Fibroblast of skin of left biceps (primary cell): ENCODE measurements around the gene RIMKLB.

ENCODE experiments used
- DNase-seq, 2 experiments: peaks; one replicate each; pipeline ENCODE4 v3.0.0-alpha.2; 2013; ENCODE audit warnings: low read depth in 2 of 2

RIMKLB gene, protein sequence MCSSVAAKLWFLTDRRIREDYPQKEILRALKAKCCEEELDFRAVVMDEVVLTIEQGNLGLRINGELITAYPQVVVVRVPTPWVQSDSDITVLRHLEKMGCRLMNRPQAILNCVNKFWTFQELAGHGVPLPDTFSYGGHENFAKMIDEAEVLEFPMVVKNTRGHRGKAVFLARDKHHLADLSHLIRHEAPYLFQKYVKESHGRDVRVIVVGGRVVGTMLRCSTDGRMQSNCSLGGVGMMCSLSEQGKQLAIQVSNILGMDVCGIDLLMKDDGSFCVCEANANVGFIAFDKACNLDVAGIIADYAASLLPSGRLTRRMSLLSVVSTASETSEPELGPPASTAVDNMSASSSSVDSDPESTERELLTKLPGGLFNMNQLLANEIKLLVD

DNA sequence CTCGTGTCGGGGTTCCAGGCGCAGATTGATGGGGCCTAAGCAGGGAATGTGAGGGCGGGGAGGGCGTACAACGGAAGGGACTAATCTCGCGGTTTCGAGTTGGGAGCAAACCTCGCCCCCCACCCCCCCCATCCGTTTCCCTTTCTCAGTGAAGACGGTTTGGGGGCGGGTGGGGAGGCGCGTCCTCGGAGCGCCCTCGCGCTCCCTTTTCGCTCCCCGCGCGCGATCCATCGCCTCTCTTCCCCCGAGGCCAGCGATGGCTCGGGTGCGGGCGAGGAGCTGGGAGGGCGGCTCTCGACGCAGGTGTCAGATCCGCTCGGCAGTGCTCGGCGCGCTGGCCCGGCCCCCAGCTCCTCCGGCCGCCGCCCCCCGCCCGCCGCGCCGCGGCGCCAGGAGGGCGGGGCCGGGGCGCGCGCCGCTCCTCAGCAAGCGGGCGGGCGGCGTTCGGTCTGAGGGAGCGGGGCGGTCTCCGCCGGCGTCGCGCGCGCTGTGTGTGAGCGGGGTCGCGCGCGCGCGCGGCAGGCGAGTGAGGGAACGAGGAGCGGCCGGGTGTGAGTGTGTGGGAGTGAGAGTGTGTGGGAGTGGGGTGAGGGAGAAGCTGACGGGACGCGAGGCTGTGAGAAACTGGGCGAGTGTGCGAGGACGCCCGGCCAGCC lies at the start of gene RIMKLB:
RIMKLB (plus strand) TSS at position 516 of the 656 bp plus-strand sequence. CDS start 15,876 bp downstream, outside the sequence.
- peak; percentile 44 to 55 for DNase-seq

DNA sequence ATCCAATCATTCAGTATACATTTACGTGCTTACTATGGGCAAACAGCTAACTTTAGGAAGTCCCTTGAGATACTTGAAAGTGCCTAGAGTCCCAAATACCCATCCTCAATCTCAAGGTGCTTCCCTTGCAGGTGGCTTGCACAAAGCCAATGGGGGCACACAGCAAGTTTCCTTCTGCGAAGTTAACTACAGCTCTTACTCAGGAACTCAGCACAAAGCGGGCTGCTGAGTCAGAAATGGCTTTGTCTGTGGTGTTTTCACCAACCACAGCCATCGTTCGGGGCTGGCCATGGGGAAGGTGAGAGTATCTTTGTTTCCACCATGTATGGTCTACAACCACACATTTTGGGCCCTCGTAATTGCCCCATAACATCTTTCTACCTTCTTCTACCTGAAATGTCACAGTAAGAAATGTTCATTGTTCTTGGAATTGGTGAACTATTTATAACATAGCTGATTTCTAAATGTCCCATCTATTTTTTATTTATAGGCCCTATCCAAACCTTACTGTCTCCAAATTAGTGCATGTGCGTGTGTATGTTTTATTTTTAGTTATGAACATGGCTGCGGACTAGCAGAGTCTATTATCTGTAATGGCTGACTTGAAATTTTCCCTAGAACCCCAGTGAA lies 49.1 kb upstream of the RIMKLB start:
- no peak for DNase-seq

DNA sequence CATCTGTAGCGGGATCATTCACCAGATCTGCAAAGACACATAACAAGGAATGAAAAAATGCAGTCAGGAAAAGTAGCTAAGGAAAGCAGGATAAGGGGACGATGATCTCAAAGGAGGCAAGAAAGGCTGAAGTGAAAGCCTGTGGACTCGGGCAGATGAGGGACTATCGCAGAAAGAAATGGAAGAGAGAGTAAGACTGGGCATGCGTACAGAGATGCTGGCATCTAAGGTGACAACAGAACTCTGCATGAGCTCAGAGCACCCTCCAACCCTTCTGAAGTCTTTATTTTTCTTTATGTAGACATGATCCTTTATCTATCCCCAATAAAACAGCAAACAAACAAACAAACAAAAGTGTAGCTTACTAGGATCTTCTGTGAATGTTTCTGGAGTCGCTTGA lies 42.4 kb upstream of the RIMKLB start:
- DNase-seq = no peak

- DNase-seq = peak; percentile 89 to 90
These were observed 39.4 kb upstream of the RIMKLB start for GRCh38 chr12:8658346-8658745.

DNA sequence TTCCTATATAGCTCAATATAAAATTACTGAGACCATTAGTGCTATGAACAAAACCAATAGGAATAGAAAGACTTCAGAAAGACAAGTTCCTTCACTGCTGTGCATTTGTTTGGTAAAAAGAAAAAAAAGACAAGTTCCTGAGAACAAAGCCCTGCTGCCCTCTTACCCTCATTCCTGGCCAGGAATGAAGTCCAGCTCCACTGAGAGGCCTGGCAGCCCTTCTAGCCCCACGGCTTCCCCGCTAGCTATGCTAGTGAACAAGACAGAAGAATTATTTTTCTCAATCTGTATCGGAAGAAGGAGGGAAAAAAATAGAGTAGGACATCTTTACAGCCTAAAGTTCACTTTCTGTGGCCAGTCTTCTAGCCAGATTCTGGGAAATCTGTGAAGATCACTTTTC lies 36.8 kb upstream of the RIMKLB start:
- DNase-seq = no peak

DNA sequence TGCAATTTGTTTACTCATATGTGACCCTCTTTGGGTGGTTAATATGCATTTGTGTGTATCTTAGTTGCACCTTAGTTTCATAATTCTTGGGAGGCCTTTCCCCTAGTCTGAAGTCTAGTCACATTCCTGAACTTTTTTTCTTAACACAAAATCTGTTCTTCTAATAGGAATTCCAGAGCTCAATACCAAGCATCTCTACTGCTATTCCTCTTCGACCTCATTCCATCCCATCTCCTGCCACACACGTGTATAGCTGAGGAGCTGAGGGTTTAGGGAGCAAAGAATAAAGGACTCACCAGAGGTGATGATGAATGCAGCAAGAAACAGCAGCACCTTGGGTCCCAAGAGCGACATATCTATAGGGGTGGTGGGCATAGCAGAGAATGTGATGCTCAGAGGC lies 36.0 kb upstream of the RIMKLB start:
- no peak for DNase-seq

GRCh38 chr12:8662593-8662992 lies 35.2 kb upstream of the RIMKLB start, which contains the start of gene MFAP5:
Gene MFAP5, minus strand, starts transcription at chr12:8662826. Its CDS starts 722 bp downstream, at chr12:8662104.
- peak; percentile 63 to 67 for DNase-seq

DNA sequence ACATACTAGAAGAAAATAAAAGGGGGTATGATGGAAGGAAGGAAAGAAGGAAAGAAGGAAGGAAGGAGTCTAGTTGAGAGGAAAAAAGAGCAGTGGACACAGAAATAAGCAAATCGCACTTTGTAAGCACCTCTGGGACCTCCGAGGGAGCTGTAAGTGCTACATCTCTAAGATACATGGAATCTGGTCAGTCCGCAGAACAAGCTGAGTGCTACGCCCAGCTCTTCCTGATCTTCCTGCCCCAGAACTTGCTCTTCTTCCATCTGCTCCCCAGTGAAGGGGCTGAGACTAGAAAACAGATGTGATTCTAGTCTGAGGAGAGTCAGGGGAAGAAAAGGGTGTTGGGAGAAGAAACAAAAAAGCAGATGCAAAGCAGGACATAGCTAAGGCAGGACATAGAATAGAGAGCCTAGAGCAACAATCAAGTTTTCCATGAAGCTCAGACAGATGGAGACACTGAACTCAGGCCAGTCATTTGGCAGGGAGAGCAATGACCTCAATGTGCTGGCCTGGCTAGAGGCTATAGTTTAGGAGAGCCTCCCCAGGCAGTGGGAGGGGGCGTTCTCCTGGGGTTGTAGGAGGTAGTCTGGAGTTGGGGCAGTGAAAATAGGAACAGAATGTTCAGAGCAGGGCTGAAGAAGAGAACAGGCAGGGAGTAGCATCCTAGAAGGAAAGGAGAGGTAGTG lies 33.4 kb upstream of the RIMKLB start:
- DNase-seq = no peak

DNA sequence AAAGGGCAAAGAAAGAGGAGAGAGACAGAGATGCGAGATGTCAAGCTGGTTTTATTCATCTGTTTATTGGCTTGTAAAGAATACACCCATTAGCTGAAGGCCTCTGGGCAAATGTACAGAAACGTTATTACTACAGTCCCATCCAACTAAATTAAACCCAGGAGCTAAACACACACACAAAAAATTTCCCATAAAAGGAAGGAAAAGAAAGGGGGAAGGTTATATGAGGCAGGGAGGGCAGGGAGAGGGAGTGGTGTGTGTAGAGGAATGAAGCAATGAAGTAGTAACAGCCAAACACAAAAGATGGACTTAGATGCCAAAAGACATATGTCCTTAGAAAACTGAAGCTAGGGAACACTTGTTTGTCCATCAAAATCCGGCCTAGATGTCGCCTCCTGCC lies 32.0 kb upstream of the RIMKLB start:
- peak in 1 of 2 experiments; percentile 55 for DNase-seq

GRCh38 chr12:8667270-8667669 lies 30.5 kb upstream of the RIMKLB start:
- DNase-seq = no peak

- DNase-seq = no peak
These were observed 29.4 kb upstream of the RIMKLB start for GRCh38 chr12:8668441-8668840.

- no peak for DNase-seq
These were observed 25.4 kb upstream of the RIMKLB start for GRCh38 chr12:8672381-8672780.

- DNase-seq = no peak
These were observed 22.2 kb upstream of the RIMKLB start for GRCh38 chr12:8675591-8676036.

- DNase-seq = no peak
These were observed 21.1 kb upstream of the RIMKLB start for GRCh38 chr12:8676651-8677050.

DNA sequence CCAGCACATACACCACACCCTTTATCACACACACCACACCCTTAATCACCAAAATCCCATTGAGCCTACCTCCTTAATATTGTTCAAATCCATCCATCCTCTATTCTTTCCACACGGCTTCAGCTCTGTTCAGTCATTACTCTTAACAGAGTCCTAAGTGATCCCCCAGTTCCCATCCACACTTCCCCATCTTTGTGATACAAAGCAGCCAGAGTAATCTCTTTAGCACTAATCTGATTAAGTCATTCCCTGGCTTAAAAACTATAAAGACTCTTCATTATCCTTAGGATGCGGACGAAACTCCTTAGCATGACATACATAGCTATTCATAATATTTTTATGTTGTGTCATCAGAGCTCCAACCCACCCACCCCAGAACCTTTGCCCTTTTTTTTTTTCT lies 20.4 kb upstream of the RIMKLB start:
- DNase-seq = no peak

- peak; percentile 81 to 84 for DNase-seq
These were observed 19.1 kb upstream of the RIMKLB start for GRCh38 chr12:8678661-8679111.

DNA sequence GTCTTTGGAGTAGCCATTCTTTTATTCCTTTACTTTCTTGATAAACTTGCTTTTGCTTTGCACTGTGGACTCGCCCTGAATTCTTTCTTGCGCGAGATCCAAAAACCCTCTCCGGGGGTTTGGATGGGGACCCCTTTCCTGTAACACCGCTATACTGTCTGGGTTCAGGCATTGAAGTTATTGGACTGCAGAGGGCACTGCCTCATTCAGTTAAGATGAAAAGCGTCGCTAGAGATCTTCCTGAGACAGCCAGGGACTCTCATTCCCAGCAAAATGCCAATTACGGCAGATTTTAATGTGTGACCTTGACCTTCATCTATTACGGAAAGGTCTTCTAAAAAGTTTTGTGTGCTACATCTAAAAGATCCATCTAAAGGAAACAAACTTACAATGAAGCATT lies 17.3 kb upstream of the RIMKLB start:
- DNase-seq = no peak

DNA sequence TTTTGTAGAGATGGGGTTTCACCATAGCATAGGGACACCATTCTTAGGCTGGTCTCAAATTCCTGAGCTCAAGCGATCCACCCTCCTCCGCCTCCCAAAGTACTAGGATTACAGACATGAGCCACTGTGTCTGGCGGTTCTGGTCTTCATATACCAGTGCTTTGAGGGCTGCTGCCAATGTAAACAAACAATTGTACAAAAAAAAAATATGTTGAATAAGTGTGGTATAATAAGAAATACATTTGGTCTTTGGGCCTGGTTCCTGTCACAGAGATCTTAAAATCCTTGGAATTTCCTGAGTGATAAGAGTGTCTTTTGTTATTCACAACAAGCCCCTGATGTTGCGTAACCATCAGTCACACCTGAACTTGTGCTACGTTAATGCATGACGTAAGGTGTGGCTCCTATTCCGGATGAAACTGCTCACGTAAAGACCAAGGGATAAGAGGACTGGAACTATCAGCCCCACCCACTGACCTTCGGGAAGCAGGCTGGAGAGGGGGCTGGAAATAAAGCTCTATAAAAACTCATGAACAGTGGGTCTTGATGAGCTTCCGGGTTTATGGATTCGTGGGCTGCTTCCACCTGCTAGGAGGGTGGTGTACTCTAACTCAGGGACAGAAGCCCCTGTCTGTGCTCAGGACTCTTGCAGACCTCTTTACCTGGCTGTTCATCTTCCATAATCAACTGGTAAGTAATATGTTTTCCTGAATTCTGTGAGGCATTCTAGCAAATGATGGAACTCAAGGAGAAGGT lies 16.5 kb upstream of the RIMKLB start:
- DNase-seq = no peak

- DNase-seq = no peak
These were observed 12.7 kb upstream of the RIMKLB start for GRCh38 chr12:8685051-8685450.

- DNase-seq = peak; percentile 74 to 75
These were observed 9.8 kb upstream of the RIMKLB start for GRCh38 chr12:8687846-8688601.
